HG03039 (cell line): ENCODE measurements around the gene TNNI3.
"Not testable (repeated sequence)": the region's sequence is repeated elsewhere in the genome, so short reads cannot be mapped to it uniquely, and the experiment has no call there.

Experiments used
- ATAC-seq: cut with Tn5 transposase; IDR thresholded peaks from one replicate; pipeline ENCODE4 v1.9.1; 2021; ENCODE audit warnings: mild to moderate bottlenecking, moderate library complexity; ENCODE audit not compliant: unreplicated experiment

TNNI3 gene

GRCh38 chr19:55114566-55115145 lies 42.9 kb downstream of the TNNI3 start:
- no peak for ATAC-seq

GRCh38 chr19:55113570-55114039 lies 43.9 kb downstream of the TNNI3 start:
- ATAC-seq = no peak

GRCh38 chr19:55112777-55113569 lies 44.6 kb downstream of the TNNI3 start:
- ATAC-seq = no peak

DNA sequence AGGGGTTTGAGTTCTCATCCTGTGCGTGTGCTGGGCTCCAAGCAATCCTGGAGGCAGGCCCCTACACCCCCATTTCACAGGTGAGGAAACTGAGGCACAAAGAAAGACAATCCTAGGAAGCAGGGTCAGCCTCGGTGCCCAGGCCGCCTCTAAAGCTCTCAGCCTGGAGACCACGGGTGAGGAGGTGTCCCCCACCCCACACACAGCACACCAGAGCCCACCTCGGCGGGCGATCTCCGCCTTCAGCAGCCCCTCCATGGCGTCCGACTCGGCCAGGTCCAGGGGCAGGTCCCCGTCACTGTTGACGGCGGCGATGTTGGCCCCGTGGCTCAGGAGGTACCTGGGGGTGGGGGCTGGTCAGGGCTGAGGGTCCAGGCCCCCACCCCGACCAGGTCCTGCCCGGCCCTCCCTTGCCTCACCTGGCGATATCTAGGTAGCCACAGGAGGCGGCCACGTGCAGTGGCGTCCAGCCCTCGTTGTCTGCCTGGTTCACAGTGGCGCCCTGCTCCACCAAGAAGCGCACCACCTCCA lies 45.2 kb downstream of the TNNI3 start:
- ATAC-seq = no peak

- ATAC-seq = no peak
These were observed 46.2 kb downstream of the TNNI3 start for GRCh38 chr19:55111238-55111831.

DNA sequence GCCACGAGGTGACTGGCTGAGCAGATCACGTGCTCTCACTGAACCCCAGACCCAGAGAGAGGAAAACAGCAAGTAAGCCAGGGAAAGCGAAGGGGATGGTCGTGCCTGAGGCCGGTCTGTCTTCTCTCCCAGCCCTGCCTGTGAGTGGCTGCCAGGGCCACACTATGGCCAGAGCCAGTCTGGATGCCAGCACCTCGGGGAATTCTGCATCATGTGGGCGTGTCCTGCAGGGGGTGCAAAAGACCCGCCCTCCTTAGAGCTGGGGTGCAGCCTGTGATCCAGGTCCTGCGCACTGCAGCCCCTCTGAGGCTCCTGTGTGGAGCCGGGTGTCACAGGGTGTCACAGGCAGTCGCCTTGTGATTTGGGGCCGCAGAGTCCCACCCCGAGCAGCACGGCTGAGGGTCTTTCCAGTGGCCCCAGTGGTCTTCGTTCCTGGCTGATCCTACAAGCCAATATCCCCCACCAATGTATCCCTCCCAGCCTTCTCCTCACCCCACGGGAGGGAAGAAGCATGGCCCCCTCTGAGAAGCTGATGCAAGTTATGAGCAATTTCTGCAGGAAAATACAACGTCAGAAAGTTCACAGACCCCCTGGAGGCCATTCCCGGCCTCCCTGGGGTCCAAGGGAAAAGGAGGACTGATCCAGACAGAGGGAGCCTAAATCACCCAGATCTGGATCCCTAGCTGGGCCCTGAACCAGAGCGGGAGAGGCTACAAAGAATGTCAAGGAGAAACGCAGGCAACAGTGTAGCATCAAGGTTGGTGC lies 47.8 kb downstream of the TNNI3 start:
- ATAC-seq = no peak

DNA sequence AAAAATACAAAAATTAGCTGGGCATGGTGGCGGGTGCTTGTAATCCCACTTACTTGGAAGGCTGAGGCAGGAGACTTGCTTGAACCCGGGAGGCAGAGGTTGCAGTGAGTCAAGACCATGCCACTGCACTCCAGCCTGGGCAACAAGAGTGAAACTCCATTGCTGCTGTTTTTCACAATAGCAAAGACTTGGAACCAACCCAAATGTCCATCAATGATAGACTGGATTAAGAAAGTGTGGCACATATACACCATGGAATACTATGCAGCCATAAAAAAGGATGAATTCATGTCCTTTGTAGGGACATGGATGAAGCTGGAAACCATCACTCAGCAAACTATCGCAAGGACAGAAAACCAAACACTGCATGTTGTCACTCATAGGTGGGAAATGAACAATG lies 50.3 kb downstream of the TNNI3 start:
- not testable (repeated sequence) for ATAC-seq

DNA sequence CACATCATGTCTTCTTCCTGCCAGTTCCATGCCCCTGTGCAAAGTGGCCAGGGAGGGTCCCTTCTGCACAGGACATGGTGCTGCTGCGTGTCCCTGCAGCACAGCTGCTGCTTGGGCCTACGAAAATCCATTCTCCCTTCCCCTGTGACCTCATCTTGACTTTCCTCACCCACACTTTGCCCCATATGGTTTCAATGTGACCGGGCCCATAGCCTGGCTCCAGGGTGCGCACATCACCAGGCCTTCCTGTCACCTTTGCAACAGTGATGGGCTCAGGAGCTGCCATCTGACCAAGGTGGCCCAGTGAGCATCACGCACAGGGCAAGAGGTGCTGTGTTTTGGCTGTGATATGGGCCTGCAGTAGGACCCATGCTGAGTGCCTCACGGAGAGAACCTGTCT lies 50.9 kb downstream of the TNNI3 start:
- no peak for ATAC-seq

- ATAC-seq = no peak
These were observed 52.3 kb downstream of the TNNI3 start for GRCh38 chr19:55105237-55105636.

GRCh38 chr19:55103190-55103589 lies 54.3 kb downstream of the TNNI3 start:
- ATAC-seq = no peak
